SK-N-SH (cell line): ENCODE measurements around the gene OR9A2. TPM values are rescaled to one million over a fixed set of nuclear protein-coding genes. Genes with fewer than 3 reads are reported as not detected.

Experiments used
- CTCF ChIA-PET: fragments of 300-600, 350-600 bp; formaldehyde crosslinking; extraction: SDS; loops from one replicate; lab custom pipeline; 2021; lab: Yijun Ruan, JAX
- POLR2A ChIA-PET: fragments of 350-600 bp; sonication (Branson Sonifier 250); formaldehyde crosslinking; extraction: SDS; loops from one replicate; lab custom pipeline; 2020; ENCODE audit warnings: antibody characterized with exemption, inconsistent platforms; lab: Yijun Ruan, JAX
- DNase-seq: peaks from one replicate; pipeline ENCODE4 v3.0.0; 2012
- H2AFZ ChIP-seq: fragments of 200-600 bp; sonication (generic); 2 replicates; pipeline ENCODE4 v1.8.1; 2016; ENCODE audit warnings: antibody characterized with exemption, mild to moderate bottlenecking, low read depth
- H3F3A ChIP-seq: fragments of 200-600 bp; sonication (generic); replicated peaks from 2 replicates; pipeline ENCODE3; 2016; ENCODE audit warnings: antibody characterized with exemption, mild to moderate bottlenecking; ENCODE audit not compliant: insufficient read depth
- H3K27ac ChIP-seq, 2 experiments: fragments of 200-500 bp in 1 of 2; fragments of 200-600 bp in 1 of 2; sonication (Bioruptor generic) in 1 of 2; sonication (generic), shearing (Covaris generic) in 1 of 2; 2 replicates each; pipeline versions ENCODE4 v1.5.1 to v1.6.1; 2014 to 2016; ENCODE audit warnings: low read depth in 2 of 2, inconsistent platforms in 1 of 2, low read length in 1 of 2, mild to moderate bottlenecking in 1 of 2, mixed read lengths in 1 of 2
- H3K27me3 ChIP-seq: fragments of 200-600 bp; sonication (generic), shearing (Covaris generic); 2 replicates; pipeline ENCODE4 v1.6.1; 2016; ENCODE audit warnings: mixed run types; ENCODE audit not compliant: insufficient read depth
- H3K36me3 ChIP-seq, 2 experiments: fragments of 200-500 bp in 1 of 2; fragments of 200-600 bp in 1 of 2; sonication (Bioruptor generic) in 1 of 2; sonication (generic) in 1 of 2; replicated peaks in 1 of 2; 2 replicates each; pipeline versions ENCODE3 to v1.5.1; 2014 to 2016; ENCODE audit warnings: low read length in 1 of 2, mild to moderate bottlenecking in 1 of 2; ENCODE audit not compliant: insufficient read depth in 2 of 2, control insufficient read depth in 1 of 2
- H3K4me1 ChIP-seq, 2 experiments: fragments of 200-500 bp in 1 of 2; fragments of 200-600 bp in 1 of 2; sonication (Bioruptor generic) in 1 of 2; sonication (generic), shearing (Covaris generic) in 1 of 2; 2 replicates each; pipeline versions ENCODE4 v1.5.1 to v1.6.1; 2014 to 2016; ENCODE audit warnings: low read depth in 1 of 2, low read length in 1 of 2, mixed run types in 1 of 2; ENCODE audit not compliant: insufficient read depth in 2 of 2, control insufficient read depth in 1 of 2
- H3K4me2 ChIP-seq: fragments of 200-600 bp; sonication (generic), shearing (Covaris generic); 2 replicates; pipeline ENCODE4 v1.6.1; 2017; ENCODE audit warnings: mixed run types
- H3K4me3 ChIP-seq, 2 experiments: fragments of 200-500 bp in 1 of 2; fragments of 200-600 bp in 1 of 2; sonication (Bioruptor generic) in 1 of 2; sonication (generic), shearing (Covaris generic) in 1 of 2; 2 replicates each; pipeline versions ENCODE4 v1.5.1 to v1.8.1; 2014 to 2016; ENCODE audit warnings: low read depth in 2 of 2, inconsistent platforms in 1 of 2, low read length in 1 of 2, mild to moderate bottlenecking in 1 of 2, mixed read lengths in 1 of 2, moderate library complexity in 1 of 2
- H3K79me2 ChIP-seq: fragments of 200-600 bp; sonication (generic); 2 replicates; pipeline ENCODE4 v1.8.1; 2017; ENCODE audit warnings: mild to moderate bottlenecking; ENCODE audit not compliant: insufficient read depth
- H3K9ac ChIP-seq: fragments of 200-600 bp; sonication (generic); 2 replicates; pipeline ENCODE4 v1.6.1; 2017; ENCODE audit warnings: mixed run types
- H3K9me2 ChIP-seq: fragments of 200-600 bp; sonication (generic); 2 replicates; pipeline ENCODE4 v1.6.1; 2017; ENCODE audit warnings: mixed run types
- H3K9me3 ChIP-seq: fragments of 200-600 bp; sonication (generic); 2 replicates; pipeline ENCODE4 v1.6.1; 2017; ENCODE audit warnings: mixed run types, mild to moderate bottlenecking, moderate library complexity
- H4K20me1 ChIP-seq: fragments of 200-600 bp; sonication (generic); 2 replicates; pipeline ENCODE4 v1.6.1; 2017; ENCODE audit warnings: mild to moderate bottlenecking, mixed run types; ENCODE audit not compliant: insufficient read depth
- CHD2 ChIP-seq: fragments of 150-350 bp; IDR thresholded peaks from 2 replicates; pipeline ENCODE4 v1.6.1; 2018; ENCODE audit warnings: low read length; ENCODE audit not compliant: partially characterized antibody
- ELF1 ChIP-seq: IDR thresholded peaks from 2 replicates; pipeline ENCODE4 v1.4.0; 2012
- EP300 ChIP-seq, 2 experiments: IDR thresholded peaks; 2 replicates each; pipeline versions ENCODE4 v1.4.0 to v1.6.1; 2012; ENCODE audit warnings: borderline replicate concordance in 1 of 2, low read depth in 1 of 2, low read length in 1 of 2
- GABPA ChIP-seq: IDR thresholded peaks from 2 replicates; pipeline ENCODE4 v1.4.0; 2012; ENCODE audit warnings: low read depth, mild to moderate bottlenecking
- GATA2 ChIP-seq: sonication (generic); formaldehyde crosslinking; IDR thresholded peaks from 2 replicates; pipeline ENCODE4 v1.5.0; 2020; ENCODE audit warnings: mild to moderate bottlenecking, missing genetic modification reagents
- JUND ChIP-seq: IDR thresholded peaks from 2 replicates; pipeline ENCODE4 v1.4.0; 2012
- MEF2A ChIP-seq: IDR thresholded peaks from 2 replicates; pipeline ENCODE4 v1.4.0; 2012; ENCODE audit warnings: low read depth, borderline replicate concordance
- POLR2AphosphoS5 ChIP-seq: IDR thresholded peaks from 2 replicates; pipeline ENCODE4 v1.6.1; 2012; ENCODE audit warnings: low read depth, low read length
- RAD21 ChIP-seq: IDR thresholded peaks from 2 replicates; pipeline ENCODE4 v1.6.1; 2012; ENCODE audit warnings: mild to moderate bottlenecking, low read length
- RFX5 ChIP-seq: IDR thresholded peaks from 2 replicates; pipeline ENCODE4 v1.6.1; 2012; ENCODE audit warnings: mild to moderate bottlenecking, improper control_type of control experiment, low read length
- RXRA ChIP-seq: IDR thresholded peaks from 2 replicates; pipeline ENCODE4 v1.4.0; 2012; ENCODE audit warnings: low read depth, mild to moderate bottlenecking, borderline replicate concordance
- SIN3A ChIP-seq: IDR thresholded peaks from 2 replicates; pipeline ENCODE4 v1.6.1; 2012; ENCODE audit warnings: low read depth, mild to moderate bottlenecking, low read length, moderate library complexity, borderline replicate concordance
- SMC3 ChIP-seq: IDR thresholded peaks from 2 replicates; pipeline ENCODE4 v1.6.1; 2012; ENCODE audit warnings: low read depth, low read length, improper control_type of control experiment
- TAF1 ChIP-seq: IDR thresholded peaks from 2 replicates; pipeline ENCODE4 v1.6.1; 2012; ENCODE audit warnings: low read depth, mild to moderate bottlenecking, low read length, moderate library complexity, borderline replicate concordance
- WGBS: methylation state at CpG from one replicate; pipeline ENCODE4 v1.1.6; 2017; ENCODE audit warnings: low lambda C conversion rate; 5-methylcytosine and 5-hydroxymethylcytosine counted together
- polyA plus RNA-seq, 3 experiments: library from polyadenylated mRNA; depleted of rRNA; stranded (reverse); fragments of >200 nt; gene quantifications; 2 replicates each; pipeline ENCODE4 v1.2.3, GENCODE V29; 2012
- TF ChIP-seq, protein P1 (sequence below): fragments of 150-350 bp; IDR thresholded peaks from 2 replicates; pipeline ENCODE4 v1.6.1; 2017; ENCODE audit warnings: antibody characterized with exemption, low read length, low read depth, borderline replicate concordance
- TF ChIP-seq, protein P2 (sequence below): IDR thresholded peaks from 2 replicates; pipeline ENCODE4 v1.6.1; 2012; ENCODE audit warnings: mild to moderate bottlenecking, low read depth, low read length, moderate library complexity

Gene OR9A2
- polyA plus RNA-seq, 1 of the 3 experiments (the other 2 are of a cell fraction) = not detected

DNA sequence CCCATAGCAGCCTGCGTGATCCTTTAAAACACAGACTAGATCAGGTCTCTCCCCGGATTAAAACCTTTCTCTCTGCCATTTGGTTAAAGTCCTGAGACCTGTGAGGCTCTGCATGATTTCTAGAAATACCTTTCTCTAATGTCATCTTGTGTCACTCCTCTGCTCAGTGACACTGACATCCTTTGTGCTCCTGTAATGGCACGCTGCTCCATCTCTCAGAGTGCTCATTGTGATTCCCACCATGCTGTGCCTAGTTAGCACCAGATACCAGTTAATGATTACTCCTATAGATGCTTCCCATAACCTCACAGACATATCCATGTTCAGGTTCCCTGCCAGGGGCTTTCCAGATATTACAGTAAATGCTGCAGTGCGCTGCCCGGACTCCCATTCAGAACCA lies 11.7 kb upstream of the OR9A2 start:
- no peaks in the 10 kb centered on the region for H4K20me1 ChIP-seq
- H3K79me2 ChIP-seq = no peaks in the 10 kb centered on the region
- TF ChIP-seq, protein P1, sequence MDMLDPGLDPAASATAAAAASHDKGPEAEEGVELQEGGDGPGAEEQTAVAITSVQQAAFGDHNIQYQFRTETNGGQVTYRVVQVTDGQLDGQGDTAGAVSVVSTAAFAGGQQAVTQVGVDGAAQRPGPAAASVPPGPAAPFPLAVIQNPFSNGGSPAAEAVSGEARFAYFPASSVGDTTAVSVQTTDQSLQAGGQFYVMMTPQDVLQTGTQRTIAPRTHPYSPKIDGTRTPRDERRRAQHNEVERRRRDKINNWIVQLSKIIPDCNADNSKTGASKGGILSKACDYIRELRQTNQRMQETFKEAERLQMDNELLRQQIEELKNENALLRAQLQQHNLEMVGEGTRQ = no peak
- TF ChIP-seq ELF1 (no peak), RFX5 (no peak), RAD21 (no peak), CHD2 (no peak), MEF2A (no peak), SMC3 (no peak), RXRA (no peak), JUND (no peak), EP300 (IDR thresholded peaks at IDR 0.05; ENCODE audit: borderline replicate concordance in 1 of 2, low read depth in 1 of 2, low read length in 1 of 2) (no peak), SIN3A (no peak), POLR2AphosphoS5 (no peak), GABPA (no peak), GATA2 (CRISPR knock-in tag) (no peak), TAF1 (no peak)
- TF ChIP-seq, protein P2, sequence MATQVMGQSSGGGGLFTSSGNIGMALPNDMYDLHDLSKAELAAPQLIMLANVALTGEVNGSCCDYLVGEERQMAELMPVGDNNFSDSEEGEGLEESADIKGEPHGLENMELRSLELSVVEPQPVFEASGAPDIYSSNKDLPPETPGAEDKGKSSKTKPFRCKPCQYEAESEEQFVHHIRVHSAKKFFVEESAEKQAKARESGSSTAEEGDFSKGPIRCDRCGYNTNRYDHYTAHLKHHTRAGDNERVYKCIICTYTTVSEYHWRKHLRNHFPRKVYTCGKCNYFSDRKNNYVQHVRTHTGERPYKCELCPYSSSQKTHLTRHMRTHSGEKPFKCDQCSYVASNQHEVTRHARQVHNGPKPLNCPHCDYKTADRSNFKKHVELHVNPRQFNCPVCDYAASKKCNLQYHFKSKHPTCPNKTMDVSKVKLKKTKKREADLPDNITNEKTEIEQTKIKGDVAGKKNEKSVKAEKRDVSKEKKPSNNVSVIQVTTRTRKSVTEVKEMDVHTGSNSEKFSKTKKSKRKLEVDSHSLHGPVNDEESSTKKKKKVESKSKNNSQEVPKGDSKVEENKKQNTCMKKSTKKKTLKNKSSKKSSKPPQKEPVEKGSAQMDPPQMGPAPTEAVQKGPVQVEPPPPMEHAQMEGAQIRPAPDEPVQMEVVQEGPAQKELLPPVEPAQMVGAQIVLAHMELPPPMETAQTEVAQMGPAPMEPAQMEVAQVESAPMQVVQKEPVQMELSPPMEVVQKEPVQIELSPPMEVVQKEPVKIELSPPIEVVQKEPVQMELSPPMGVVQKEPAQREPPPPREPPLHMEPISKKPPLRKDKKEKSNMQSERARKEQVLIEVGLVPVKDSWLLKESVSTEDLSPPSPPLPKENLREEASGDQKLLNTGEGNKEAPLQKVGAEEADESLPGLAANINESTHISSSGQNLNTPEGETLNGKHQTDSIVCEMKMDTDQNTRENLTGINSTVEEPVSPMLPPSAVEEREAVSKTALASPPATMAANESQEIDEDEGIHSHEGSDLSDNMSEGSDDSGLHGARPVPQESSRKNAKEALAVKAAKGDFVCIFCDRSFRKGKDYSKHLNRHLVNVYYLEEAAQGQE = no peak
- H3K9me2 ChIP-seq = no peaks in the 10 kb centered on the region
- DNase-seq = no peak
- CTCF ChIA-PET = interaction anchor here (1.0 kb wide), 1 partner anchor 31 kb away, joined by 3 read pairs; no protein-coding TSS in a partner anchor
- no peak overlapping the region for H3K27ac ChIP-seq
- H2AFZ ChIP-seq = no peak overlapping the region
- no peak overlapping the region for H3K9ac ChIP-seq
- WGBS = 47% methylated on average over 5 of the region's 5 CpGs
- H3K27me3 ChIP-seq = no peaks in the 10 kb centered on the region
- POLR2A ChIA-PET = no interaction called here
- no peak overlapping the region for H3K4me2 ChIP-seq
- H3K36me3 ChIP-seq = no peaks in the 10 kb centered on the region
- no peaks in the 10 kb centered on the region for H3K9me3 ChIP-seq
- H3K4me3 ChIP-seq = no peak overlapping the region
- 0 out of 4 replicates have a peak, but pooled peaks cover 0 to 5% of the 10 kb centered on the region in 2 experiments for H3K4me1 ChIP-seq
- no peaks in the 10 kb centered on the region for H3F3A ChIP-seq
